Fibroblast of pulmonary artery (primary cell): ENCODE results near the gene GLB1L2.

Source experiments
- DNase-seq: peaks from one replicate; pipeline ENCODE4 v3.0.0-alpha.2; 2010; ENCODE audit warnings: low read depth
- H3K4me3 ChIP-seq: replicated peaks from 2 replicates; pipeline ENCODE4 v1.5.1; 2011; ENCODE audit warnings: low read depth, mild to moderate bottlenecking, control low read depth, low read length, moderate library complexity
- CTCF ChIP-seq: IDR thresholded peaks from 2 replicates; pipeline ENCODE4 v1.5.1; 2011; ENCODE audit warnings: mild to moderate bottlenecking, control low read depth, low read length, inconsistent platforms; ENCODE audit errors: missing control alignments

Gene GLB1L2

GRCh38 chr11:134376150-134376921, 44.5 kb downstream of the GLB1L2 start:
- TF ChIP-seq CTCF = no peak
- no peak for DNase-seq

GRCh38 chr11:134377876-134378275, 46.1 kb downstream of the GLB1L2 start:
- H3K4me3 ChIP-seq = no peak overlapping the region
- TF ChIP-seq CTCF = no peak
- DNase-seq = no peak

More at GRCh38 chr11:134376150-134376921, 44.5 kb downstream of the GLB1L2 start:
- no peak overlapping the region for H3K4me3 ChIP-seq

- no peak for TF ChIP-seq CTCF
- no peak overlapping the region for H3K4me3 ChIP-seq
- no peak for DNase-seq
Observed at GRCh38 chr11:134379241-134379640, 47.5 kb downstream of the GLB1L2 start.

GRCh38 chr11:134380229-134380628, 48.4 kb downstream of the GLB1L2 start:
- TF ChIP-seq CTCF = no peak
- no peak for DNase-seq
- no peak overlapping the region for H3K4me3 ChIP-seq

- TF ChIP-seq CTCF = no peak
- H3K4me3 ChIP-seq = no peak overlapping the region
- DNase-seq = no peak
Observed at GRCh38 chr11:134380785-134381184, 49.0 kb downstream of the GLB1L2 start.

GRCh38 chr11:134382257-134382656, 50.5 kb downstream of the GLB1L2 start:
- TF ChIP-seq CTCF = no peak
- no peak for DNase-seq
- no peak overlapping the region for H3K4me3 ChIP-seq

GRCh38 chr11:134382830-134383229, 51.0 kb downstream of the GLB1L2 start:
- DNase-seq = no peak
- no peak for TF ChIP-seq CTCF
- H3K4me3 ChIP-seq = no peak overlapping the region
